ENCODE results near the gene P2RX7.
"Not testable (repeated sequence)": the region's sequence is repeated elsewhere in the genome, so short reads cannot be mapped to it uniquely, and the experiment has no call there.

Gene P2RX7

GRCh38 chr12:121176826-121177529 is 44.3 kb downstream of the P2RX7 start:
- DNase-seq, result no peak

- DNase-seq, result no peak
Measured at GRCh38 chr12:121181181-121181580, 48.5 kb downstream of the P2RX7 start.

- no peak for DNase-seq
Measured at GRCh38 chr12:121182222-121182893, 49.7 kb downstream of the P2RX7 start.

DNA sequence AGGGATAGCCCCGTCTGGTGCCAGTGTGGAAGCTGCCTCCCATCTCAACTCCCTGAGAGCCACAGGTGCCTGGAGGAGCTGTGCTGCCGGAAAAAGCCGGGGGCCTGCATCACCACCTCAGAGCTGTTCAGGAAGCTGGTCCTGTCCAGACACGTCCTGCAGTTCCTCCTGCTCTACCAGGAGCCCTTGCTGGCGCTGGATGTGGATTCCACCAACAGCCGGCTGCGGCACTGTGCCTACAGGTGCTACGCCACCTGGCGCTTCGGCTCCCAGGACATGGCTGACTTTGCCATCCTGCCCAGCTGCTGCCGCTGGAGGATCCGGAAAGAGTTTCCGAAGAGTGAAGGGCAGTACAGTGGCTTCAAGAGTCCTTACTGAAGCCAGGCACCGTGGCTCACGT is 51.7 kb downstream of the P2RX7 start:
- DNase-seq, result peak; percentile 72

- DNase-seq, result no peak
Measured at GRCh38 chr12:121184984-121185889, 52.6 kb downstream of the P2RX7 start.

- DNase-seq, result no peak
Measured at GRCh38 chr12:121186826-121187225, 54.1 kb downstream of the P2RX7 start.

GRCh38 chr12:121187501-121187900 is 54.8 kb downstream of the P2RX7 start:
- no peak for DNase-seq

- DNase-seq, result no peak
Measured at GRCh38 chr12:121188227-121188626, 55.6 kb downstream of the P2RX7 start.

DNA sequence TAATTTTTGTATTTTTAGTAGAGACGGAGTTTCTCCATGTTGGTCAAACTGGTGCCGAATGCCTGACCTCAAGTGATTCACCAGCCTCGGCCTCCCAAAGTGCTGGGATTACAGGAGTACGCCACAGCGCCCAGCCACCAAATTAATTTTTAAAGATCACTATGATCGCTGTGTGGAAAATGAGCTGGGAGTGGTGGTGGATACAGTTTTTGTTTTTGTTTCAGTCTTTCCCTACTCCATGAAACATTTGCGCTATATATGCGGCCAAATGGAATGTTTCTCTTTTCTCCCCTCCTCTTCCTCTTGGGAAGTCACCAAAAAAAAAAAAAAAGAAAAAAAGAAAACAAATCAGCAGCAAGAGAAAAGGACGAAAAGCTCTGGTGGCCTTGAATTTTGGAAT is 56.5 kb downstream of the P2RX7 start:
- DNase-seq, result no peak

DNA sequence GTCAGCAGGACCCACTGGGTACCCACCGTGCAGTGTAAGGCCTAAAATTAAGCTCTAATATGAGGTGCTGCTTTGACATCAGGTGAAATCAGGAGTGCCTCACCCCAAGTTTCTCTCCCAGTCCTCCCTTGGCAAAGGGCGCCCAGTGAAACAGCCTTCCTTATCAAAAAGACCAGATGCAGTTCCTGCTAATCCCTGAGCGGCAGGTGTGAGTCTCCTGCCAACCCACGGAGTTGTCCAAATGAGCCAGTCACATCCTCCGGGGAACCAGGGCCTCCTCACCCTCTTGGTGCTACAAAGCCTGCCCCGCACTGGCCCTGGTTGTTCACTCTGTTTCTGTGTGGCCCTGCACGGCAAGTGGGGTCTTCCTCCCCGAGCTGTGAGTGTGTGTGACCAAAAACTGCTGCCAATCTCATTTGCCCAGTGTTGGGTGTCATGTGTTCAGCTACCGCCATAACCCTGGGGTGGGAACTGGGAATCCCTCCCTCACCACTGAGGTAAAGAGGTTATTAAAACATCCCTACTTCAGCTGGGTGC is 57.0 kb downstream of the P2RX7 start:
- DNase-seq, result no peak

- DNase-seq, result no peak
Measured at GRCh38 chr12:121190523-121191031, 57.9 kb downstream of the P2RX7 start.

GRCh38 chr12:121191151-121191550 is 58.5 kb downstream of the P2RX7 start:
- DNase-seq, result no peak

DNA sequence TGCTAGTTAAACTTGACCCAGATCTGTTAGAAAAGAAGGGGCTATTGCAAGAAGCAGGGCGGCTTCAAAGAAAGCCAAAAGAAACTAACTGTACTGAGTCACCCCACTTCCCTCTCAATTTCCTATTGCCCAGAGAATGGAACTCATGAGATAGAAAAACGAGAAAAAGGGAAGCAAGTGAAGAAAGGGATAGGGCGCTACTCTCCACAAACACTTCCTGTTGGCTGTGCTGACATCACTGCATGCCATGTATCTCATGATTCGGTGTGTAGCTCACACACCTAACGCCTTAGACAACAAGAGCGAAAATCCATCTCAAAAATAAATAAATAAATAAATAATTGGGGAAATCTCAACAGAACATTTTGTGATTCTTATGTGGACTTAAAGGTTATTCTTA is 64.2 kb downstream of the P2RX7 start:
- DNase-seq, result no peak

- no peak for DNase-seq
Measured at GRCh38 chr12:121198949-121199348, 66.3 kb downstream of the P2RX7 start.

GRCh38 chr12:121201140-121201539 is 68.5 kb downstream of the P2RX7 start:
- not testable (repeated sequence) for DNase-seq

DNA sequence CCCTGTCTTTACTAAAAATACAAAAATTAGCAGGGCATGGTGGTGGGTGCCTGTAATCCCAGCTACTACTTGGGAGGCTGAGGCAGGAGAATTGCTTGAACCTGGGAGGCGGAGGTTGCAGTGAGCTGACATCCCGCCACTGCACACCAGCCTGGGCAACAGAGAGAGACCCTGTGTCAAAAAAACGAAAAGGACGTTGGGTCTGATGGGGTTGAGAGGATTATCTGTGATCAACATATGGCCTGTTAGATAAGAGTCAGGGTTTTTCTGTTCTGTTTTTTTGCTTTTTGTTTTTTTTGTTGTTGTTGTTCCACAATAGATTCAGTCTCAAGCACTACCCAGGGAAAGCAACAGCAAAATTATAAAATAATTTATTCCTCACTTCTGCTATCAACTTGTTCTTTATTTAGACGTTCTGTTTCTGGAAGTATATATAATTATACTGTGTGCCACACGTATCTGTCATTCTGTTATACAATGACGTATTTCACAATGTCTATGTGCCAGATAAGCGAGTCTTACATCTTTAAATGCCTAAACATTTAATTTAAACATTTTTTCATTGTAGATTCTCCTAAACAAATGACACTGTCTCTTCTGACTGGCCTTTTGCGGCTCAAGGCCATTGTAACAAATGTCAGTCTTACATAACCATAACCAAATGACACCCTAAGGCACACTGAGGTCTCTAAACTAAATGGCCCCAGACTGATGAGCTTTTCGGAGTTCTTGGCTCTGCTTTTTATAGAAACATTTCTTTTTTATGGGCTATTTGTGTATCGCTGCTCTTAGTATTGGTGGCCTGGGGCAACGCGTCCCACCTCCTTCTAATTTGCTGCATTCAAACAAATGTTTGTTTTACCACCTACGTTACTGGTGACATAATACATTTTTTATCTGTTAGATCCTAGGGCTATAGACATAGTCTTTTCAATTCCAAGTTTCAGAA is 70.0 kb downstream of the P2RX7 start:
- DNase-seq, result no peak

DNA sequence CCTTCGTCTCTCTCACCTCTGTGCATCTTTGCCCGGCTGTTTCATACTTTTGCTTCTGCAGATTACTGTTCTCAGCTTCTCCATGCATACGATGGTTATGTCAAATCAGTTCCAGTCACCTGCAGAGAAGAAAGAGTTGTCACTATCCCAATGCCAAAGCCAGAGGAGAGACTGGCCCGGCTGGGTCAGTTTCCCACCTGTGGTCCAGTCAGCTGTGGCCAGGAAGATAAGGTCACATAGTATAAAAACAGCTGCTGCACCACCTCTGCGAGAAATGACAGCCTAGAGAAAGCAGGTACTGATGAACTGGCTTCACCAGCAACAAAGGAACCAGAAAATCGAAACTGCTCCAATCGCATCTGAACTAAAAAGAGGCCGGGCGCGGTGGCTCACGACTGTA is 70.8 kb downstream of the P2RX7 start:
- DNase-seq, result no peak

GRCh38 chr12:121205491-121205890 is 72.8 kb downstream of the P2RX7 start:
- no peak for DNase-seq

DNA sequence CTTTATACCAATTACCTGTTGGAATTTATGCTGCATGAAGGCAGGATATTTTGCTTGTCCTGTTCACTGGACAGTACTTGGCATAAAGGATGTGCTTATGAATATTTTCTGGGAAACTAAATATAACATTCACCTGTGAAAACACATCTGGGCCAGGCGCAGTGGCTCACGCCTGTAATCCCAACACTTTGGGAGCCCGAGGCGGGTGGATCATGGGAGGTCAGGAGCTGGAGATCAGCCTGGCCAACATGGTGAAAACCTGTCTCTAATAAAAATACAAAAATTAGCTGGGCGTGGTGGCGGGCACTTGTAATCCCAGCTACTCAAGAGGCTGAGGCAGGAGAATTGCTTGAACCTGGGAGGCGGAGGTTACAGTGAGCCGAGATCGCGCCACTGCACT is 75.9 kb downstream of the P2RX7 start:
- not testable (repeated sequence) for DNase-seq

GRCh38 chr12:121209221-121209620 is 76.5 kb downstream of the P2RX7 start:
- no peak for DNase-seq

DNA sequence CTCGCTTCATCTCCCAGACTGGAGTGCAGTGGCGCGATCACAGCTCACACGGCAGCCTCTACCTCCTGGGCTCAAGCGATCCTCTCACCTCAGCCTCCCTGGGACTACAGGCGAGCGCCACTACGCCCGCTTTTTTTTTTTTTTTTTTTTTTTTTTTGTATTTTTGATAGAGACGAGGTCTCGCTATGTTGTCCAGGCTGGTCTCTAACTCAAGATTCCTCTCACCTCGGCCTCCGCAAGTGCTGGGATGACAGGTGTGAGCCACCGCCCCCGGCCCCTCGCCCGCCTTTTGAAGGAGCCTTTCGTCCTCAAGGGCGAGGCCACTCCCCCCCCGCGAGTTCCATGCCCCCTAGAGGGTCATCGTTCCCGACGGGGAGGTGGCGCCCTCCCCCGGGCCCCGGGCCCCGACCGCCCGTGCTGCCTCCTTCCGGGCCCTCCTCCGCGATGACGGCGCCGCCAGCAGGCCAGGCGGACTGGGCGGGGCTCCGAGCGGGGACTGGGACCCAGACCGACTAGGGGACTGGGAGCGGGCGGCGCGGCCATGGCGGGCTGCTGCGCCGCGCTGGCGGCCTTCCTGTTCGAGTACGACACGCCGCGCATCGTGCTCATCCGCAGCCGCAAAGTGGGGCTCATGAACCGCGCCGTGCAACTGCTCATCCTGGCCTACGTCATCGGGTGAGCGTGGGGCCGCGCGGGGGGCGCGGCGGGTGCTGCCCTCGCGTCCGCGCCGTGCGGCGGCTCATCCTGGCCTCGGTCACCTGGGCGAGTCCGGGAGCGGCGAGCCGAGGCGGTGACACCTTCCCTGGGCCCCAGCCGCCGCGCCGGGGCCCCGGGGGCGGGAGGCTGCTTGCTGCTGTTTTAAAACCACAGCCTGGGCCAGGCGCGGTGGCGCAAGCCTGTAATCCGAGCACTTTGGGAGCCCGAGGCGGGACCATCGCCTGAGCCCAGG is 77.2 kb downstream of the P2RX7 start, which contains the start of gene P2RX4:
Gene P2RX4, plus strand, starts transcription at position 506 of the 949 bp plus-strand sequence. Its CDS starts 36 bp downstream, at position 542.
- peak; percentile 71 for DNase-seq

Data from NCI-H526 treated with DMSO at 0.1 percent for 48 hours (cell line).